ENCODE measurements around the gene CBFA2T3. TPM values are rescaled to one million over a fixed set of nuclear protein-coding genes. Genes with fewer than 3 reads are reported as not detected.

The CBFA2T3 gene
- polyA plus RNA-seq, 1 experiment, result not detected

- no peak for TF ChIP-seq CTCF (IDR thresholded peaks at IDR 0.05; ENCODE audit: insufficient read depth, low read depth, low read length)
- H3K36me3 ChIP-seq (ENCODE audit: control insufficient read depth, insufficient read depth, low read length), result peaks cover 26% of the 10 kb centered on the region
- H3K27me3 ChIP-seq (ENCODE audit: control insufficient read depth, insufficient read depth, low read length), result no peaks in the 10 kb centered on the region
- DNase-seq (ENCODE audit: low read depth), result no peak
- CTCF ChIA-PET, result interaction anchor here (0.9 kb wide), 1 partner anchor 8 kb away, joined by 3 read pairs; no protein-coding TSS in a partner anchor
- H3K4me3 ChIP-seq (ENCODE audit: low read depth, low read length), result no peak overlapping the region
- POLR2A ChIA-PET, result no interaction called here
These were observed 133.8 kb downstream of the CBFA2T3 start for GRCh38 chr16:88843256-88843655.

DNA sequence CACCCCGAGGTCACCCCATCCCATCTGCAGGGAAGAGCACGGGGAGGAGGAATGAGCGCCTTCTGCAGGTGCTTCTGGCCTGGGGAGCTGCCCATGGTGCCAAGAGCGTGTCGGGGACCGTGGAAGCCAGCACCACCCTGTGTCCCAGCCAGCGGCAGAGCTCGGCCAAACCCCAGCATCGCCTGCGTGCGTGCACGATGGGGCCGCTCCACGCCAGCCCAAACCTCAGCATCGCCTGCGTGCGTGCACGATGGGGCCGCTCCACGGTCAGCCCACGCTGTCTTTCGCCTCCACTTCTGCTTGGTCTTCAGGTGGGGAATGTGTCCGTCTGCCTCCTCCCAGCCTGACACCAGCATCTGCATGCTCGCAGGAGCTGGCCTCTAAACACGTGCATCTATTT is 134.2 kb downstream of the CBFA2T3 start:
- DNase-seq (ENCODE audit: low read depth), result no peak
- TF ChIP-seq CTCF (IDR thresholded peaks at IDR 0.05; ENCODE audit: insufficient read depth, low read depth, low read length), result no peak
- CTCF ChIA-PET, result interaction anchor here (0.9 kb wide), 1 partner anchor 9 kb away, joined by 3 read pairs; no protein-coding TSS in a partner anchor
- H3K27me3 ChIP-seq (ENCODE audit: control insufficient read depth, insufficient read depth, low read length), result no peaks in the 10 kb centered on the region
- POLR2A ChIA-PET, result no interaction called here
- H3K4me3 ChIP-seq (ENCODE audit: low read depth, low read length), result no peak overlapping the region
- H3K36me3 ChIP-seq (ENCODE audit: control insufficient read depth, insufficient read depth, low read length), result peaks cover 26% of the 10 kb centered on the region

DNA sequence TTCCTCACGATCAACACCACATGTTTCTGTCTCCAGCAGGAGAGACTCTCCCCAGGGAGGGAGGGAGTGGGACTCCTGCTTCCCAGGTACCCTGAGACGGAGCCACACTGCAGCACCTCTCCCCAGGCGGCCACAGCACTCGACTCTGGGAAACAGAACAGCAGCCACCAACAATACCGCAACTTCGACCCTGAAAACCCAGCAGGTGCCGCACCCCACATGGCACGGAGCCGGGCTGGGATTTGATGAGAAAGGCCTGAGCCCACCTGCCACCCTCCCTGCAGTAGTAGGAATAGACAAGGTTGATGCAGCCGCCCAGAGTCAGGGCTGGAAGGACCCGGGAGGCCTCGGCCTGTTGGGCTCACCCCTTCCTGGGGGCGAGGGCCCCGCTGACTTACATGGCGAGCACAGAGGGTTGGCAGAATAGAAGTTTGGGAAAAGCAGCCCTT is 134.7 kb downstream of the CBFA2T3 start:
- DNase-seq (ENCODE audit: low read depth), result no peak
- POLR2A ChIA-PET, result no interaction called here
- no peak for TF ChIP-seq CTCF (IDR thresholded peaks at IDR 0.05; ENCODE audit: insufficient read depth, low read depth, low read length)
- H3K4me3 ChIP-seq (ENCODE audit: low read depth, low read length), result no peak overlapping the region
- no peaks in the 10 kb centered on the region for H3K27me3 ChIP-seq (ENCODE audit: control insufficient read depth, insufficient read depth, low read length)
- H3K36me3 ChIP-seq (ENCODE audit: control insufficient read depth, insufficient read depth, low read length), result peaks cover 24% of the 10 kb centered on the region
- CTCF ChIA-PET, result no interaction called here

DNA sequence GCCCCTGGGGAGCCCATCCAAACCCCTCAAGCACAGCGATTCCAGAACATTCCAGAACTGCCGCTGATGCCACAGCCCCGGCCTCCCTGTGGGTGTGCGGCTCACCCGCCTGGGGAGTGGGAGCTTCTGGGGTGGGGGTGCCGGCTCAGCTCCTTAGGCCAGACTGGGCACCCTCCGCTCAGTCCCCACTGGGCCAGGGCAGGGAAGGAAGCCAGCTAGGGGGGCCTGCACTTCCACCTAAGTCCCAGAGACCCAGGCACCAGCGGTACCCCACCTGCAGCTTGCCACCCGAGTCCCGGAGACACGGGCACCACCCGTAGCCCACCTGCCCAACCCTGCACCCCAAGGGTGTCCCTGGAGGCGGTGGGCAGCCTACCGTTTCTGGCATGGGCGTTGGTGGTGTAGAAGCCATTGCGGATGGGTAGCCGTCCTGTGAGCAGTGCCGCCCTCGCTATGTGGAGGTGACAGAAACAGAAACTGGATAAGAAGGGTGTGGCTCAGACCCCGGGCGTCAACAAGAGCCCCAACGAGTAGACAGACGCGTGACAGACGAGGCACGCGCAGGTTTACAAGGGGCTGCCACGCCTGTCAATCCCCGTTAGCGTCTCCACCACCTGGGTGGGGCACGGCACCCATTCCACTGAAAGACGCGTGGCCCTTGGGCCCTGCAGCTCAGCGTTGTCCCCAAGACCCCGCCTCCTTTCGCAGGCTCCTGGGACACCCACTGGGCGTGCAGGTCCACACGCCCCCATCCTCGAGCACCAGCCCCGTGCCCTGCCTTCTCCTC is 135.3 kb downstream of the CBFA2T3 start:
- H3K27me3 ChIP-seq (ENCODE audit: control insufficient read depth, insufficient read depth, low read length), result no peaks in the 10 kb centered on the region
- ChIA-PET CTCF (interaction anchor here (1.5 kb wide), 1 partner anchor 16 kb away, joined by 3 read pairs; no protein-coding TSS in a partner anchor), POLR2A (no interaction called here)
- no peak for DNase-seq (ENCODE audit: low read depth)
- H3K36me3 ChIP-seq (ENCODE audit: control insufficient read depth, insufficient read depth, low read length), result peaks cover 25% of the 10 kb centered on the region
- no peak for TF ChIP-seq CTCF (IDR thresholded peaks at IDR 0.05; ENCODE audit: insufficient read depth, low read depth, low read length)
- no peak overlapping the region for H3K4me3 ChIP-seq (ENCODE audit: low read depth, low read length)

DNA sequence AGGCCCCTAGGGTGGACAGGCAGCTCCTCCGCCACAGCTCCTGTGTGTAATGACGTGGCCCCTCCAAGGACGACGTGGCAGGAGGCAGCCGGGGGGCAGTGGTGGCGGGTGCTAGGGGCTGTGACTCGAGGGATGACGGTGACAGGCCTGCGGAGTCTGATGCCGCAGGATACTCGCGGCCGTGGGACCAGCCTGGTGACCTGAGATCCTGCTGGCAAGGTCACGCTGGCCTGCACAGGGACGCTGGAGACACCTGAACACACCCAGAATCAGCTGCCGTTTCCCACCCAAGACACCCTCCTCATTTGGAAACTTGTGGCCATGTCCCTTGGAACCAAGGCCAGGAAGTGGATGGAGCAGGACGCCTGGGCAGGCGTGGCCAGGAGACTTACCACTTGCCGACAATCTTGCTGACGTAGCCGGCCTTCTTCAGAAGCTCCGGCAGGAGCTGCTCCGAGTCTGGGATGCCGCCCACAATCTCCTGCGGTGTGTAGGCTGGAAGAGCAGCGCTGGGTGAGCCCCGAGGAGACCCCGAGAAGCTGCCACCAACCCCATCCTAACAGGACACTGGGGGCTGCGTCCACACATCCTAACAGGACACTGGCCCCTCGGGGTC is 136.3 kb downstream of the CBFA2T3 start:
- CTCF ChIA-PET, result interaction anchor here (1.1 to 1.5 kb wide), 3 partner anchors 11 to 253 kb away, joined by 3 to 4 read pairs (median 3); partner anchors contain the start of gene ACSF3
- TF ChIP-seq CTCF (IDR thresholded peaks at IDR 0.05; ENCODE audit: insufficient read depth, low read depth, low read length), result no peak
- Histone ChIP-seq H3K27me3 (ENCODE audit: control insufficient read depth, insufficient read depth, low read length) (no peaks in the 10 kb centered on the region), H3K4me3 (ENCODE audit: low read depth, low read length) (no peak overlapping the region), H3K36me3 (ENCODE audit: control insufficient read depth, insufficient read depth, low read length) (peaks cover 25% of the 10 kb centered on the region)
- POLR2A ChIA-PET, result no interaction called here
- DNase-seq (ENCODE audit: low read depth), result no peak

Measured in BJ (cell line).